Endothelial cell of umbilical vein (primary cell): ENCODE results near the gene CHRNE.

ENCODE experiments used
- EZH2 ChIP-seq: IDR thresholded peaks from 2 replicates; pipeline ENCODE4 v1.6.1; 2012; ENCODE audit warnings: borderline replicate concordance, low read depth, mild to moderate bottlenecking, moderate library complexity, low read length, inconsistent platforms; ENCODE audit not compliant: severe bottlenecking
- GATA2 ChIP-seq: IDR thresholded peaks from 2 replicates; pipeline ENCODE4 v1.7.0; 2011; ENCODE audit warnings: low read depth, mild to moderate bottlenecking, moderate library complexity, mixed read lengths, low read length; ENCODE audit not compliant: insufficient read length, insufficient read depth
- JUN ChIP-seq: IDR thresholded peaks from 2 replicates; pipeline ENCODE4 v1.6.1; 2011; ENCODE audit warnings: borderline replicate concordance, low read depth; ENCODE audit not compliant: insufficient read length, insufficient read depth
- MYC ChIP-seq: IDR thresholded peaks from one replicate; pipeline ENCODE4 v1.6.1; 2011; ENCODE audit warnings: mild to moderate bottlenecking, low read depth, low read length
- POLR2A ChIP-seq: IDR thresholded peaks from 2 replicates; pipeline ENCODE4 v1.6.1; 2012; ENCODE audit warnings: low read depth, mild to moderate bottlenecking, control low read depth, low read length
- POLR2AphosphoS5 ChIP-seq: IDR thresholded peaks from 2 replicates; pipeline ENCODE4 v1.6.1; 2012; ENCODE audit warnings: low read depth, mild to moderate bottlenecking, control low read depth, low read length, moderate library complexity; ENCODE audit not compliant: insufficient read depth
- TF ChIP-seq, protein P1 (sequence below), 2 donors: IDR thresholded peaks; 1 replicate in 1 of 2; 2 replicates in 1 of 2; pipeline ENCODE4 v1.5.1; 2011; ENCODE audit warnings: low read length in 2 of 2, mild to moderate bottlenecking in 2 of 2, moderate library complexity in 2 of 2, control low read depth in 1 of 2, inconsistent platforms in 1 of 2, low read depth in 1 of 2; ENCODE audit not compliant: insufficient read depth in 1 of 2; ENCODE audit errors: extremely low read depth in 1 of 2

DNA sequence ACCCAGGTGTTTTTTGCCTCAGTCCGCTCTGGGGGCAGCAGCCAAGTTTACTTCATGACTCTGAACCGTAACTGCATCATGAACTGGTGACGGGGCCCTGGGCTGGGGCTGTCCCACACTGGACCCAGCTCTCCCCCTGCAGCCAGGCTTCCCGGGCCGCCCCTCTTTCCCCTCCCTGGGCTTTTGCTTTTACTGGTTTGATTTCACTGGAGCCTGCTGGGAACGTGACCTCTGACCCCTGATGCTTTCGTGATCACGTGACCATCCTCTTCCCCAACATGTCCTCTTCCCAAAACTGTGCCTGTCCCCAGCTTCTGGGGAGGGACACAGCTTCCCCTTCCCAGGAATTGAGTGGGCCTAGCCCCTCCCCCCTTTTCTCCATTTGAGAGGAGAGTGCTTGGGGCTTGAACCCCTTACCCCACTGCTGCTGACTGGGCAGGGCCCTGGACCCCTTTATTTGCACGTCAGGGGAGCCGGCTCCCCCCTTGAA, 5.7 kb downstream of the CHRNE start:
- TF ChIP-seq, protein P1, sequence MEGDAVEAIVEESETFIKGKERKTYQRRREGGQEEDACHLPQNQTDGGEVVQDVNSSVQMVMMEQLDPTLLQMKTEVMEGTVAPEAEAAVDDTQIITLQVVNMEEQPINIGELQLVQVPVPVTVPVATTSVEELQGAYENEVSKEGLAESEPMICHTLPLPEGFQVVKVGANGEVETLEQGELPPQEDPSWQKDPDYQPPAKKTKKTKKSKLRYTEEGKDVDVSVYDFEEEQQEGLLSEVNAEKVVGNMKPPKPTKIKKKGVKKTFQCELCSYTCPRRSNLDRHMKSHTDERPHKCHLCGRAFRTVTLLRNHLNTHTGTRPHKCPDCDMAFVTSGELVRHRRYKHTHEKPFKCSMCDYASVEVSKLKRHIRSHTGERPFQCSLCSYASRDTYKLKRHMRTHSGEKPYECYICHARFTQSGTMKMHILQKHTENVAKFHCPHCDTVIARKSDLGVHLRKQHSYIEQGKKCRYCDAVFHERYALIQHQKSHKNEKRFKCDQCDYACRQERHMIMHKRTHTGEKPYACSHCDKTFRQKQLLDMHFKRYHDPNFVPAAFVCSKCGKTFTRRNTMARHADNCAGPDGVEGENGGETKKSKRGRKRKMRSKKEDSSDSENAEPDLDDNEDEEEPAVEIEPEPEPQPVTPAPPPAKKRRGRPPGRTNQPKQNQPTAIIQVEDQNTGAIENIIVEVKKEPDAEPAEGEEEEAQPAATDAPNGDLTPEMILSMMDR (IDR thresholded peaks at IDR 0.05; ENCODE audit: extremely low read depth in 1 of 2, insufficient read depth in 1 of 2, low read depth in 1 of 2, low read length in 2 of 2), result no peak
- TF ChIP-seq POLR2AphosphoS5 (no peak), POLR2A (no peak), EZH2 (no peak), GATA2 (no peak), MYC (no peak), JUN (no peak)
